NCI-H524 (cell line): ENCODE results near the gene AMBP.

Source experiments
- DNase-seq, 2 experiments: peaks; one replicate each; lab custom pipeline; 2025; lab: John Stamatoyannopoulos, UW

The AMBP gene

DNA sequence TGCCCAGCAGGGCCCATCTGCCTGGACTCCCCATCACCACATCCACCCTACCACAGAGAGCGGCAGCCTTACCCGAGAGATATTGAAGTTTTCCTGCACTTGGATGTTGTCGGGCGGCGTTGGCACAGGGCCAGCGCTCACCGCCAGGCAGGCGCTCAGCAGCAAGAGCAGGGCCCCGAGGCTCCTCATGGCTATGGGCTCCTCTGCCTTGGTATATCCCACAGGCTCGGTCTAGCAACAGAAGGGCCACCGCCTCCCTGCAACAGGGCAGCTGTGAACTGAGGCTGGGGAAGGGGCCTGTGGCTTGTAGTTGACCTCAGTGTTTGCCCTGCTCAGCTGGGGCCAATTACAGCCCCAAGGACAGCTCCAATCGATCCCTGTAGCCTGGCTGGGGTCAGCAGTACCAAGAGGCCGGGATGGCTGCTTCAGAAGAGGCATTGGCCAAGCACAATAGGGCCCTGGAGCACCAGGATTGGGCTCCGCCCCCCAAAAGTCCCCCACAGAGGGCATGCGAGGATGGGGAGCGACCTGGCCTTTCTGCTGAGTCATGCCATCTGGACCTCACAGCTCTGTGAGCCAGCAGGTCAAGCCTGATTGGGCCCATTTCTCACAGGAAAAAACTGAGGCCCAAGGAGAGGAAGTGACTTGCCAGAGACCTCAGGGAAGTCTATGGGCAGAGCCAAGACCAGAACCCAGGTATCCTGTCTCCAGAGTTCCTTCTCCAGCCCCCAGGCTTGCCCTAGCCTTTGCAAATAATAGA lies at the start of gene AMBP:
AMBP (minus strand) TSS at position 280 of the 760 bp plus-strand sequence; CDS start at position 189, 91 bp downstream.
- DNase-seq = no peak

DNA sequence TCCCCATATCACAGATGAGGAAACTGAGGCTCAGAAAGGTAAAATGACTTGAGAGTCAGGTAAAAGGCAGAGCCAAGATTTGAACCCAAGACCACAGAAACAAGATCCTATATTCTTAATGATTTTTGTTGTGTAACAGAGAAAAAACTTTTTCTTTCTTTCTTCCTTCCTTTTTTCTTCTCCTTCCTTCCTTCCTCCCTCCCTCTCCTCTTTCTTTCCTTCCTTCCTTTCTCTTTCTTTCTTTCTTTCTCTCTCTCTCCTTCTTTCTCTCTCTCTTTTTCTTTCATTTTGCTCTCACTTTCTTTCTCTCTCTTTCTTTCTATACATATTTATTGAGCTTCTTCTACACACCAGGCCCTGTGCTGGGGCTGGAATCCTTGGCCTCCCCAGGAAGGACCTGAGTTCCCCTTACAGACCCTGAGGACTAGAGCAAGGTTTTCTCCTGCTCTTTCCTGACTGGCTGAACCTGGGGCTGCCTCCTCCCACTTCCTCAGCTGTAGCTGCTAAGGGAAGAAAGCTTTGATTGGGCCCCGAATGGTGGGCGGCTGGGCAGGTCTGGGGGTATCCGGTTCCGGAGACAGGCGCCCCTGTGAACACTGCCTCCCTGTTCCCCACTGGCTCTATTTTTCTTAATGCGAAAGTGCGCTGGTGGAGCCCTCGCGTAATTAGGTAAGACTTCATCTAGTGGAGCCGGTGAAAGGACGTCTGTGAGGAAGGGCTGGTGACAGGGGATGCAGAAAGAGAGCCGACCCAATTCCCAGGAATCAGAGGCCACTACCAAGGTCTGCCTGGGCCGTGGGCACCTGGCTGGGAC lies 48.4 kb upstream of the AMBP start:
- no peak for DNase-seq

DNA sequence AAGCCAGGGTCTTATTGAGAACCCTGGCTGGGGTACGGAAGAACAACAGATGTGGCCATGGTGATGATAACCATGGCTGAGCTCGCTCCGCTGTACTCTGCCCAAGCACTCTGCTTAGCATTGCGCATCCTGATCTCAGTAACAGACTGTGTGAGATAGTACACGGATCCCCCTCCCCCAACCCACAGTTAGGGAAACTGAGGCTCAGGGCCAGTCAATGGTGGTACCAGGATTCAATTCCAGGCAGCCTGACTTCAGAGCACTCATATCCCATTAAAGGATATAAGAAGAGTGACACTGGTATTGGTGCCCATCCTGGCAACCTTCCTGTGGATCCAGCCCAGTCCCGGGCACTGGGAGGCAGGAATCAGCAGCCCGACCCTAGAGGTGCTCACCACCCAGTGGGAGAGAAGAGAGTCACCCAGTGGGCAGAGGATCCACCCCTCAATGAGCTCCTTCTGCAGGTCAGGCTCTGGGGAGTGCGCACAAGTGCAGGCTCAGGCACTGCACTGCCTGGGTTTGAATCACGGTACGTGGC lies 47.4 kb upstream of the AMBP start:
- DNase-seq = no peak

DNA sequence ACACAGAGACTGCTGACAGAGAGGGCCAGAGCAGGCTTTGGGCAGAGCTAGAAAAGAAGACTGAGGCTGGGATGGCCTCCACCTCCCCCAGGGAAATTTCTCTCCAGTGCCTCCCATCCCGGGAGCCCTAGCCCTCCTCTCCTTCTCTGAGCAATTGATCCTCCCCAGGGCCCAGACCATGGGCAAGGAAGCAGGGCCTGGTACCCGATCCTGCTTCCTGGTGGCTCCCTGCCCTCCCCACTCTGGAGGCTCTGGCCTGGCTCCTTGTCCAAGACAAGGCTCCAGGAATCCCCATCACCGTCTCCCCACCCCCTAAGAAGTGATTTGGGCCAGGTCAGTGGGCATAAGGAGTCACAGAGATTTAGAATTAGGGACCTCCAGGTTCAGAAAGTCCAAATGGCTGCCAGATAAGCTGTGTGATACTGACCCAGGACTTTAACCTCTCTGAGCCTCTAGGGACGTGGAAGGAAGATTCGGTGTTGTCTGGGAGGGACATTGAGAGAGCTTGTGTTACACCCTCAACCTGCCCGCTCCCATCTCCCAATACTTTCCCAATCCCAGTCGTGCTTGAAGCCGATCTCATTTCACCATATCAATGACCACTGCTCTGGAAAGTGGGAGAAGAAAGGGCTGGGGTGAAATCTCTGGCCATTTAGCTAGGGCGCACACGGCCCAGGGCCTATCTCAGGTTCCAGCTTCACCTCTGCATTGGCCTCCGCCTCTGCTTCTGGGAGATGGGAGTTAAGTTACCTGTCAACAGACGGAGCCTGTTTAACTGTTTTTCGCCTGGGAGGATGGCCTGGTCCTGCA lies 46.8 kb upstream of the AMBP start:
- DNase-seq = no peak

DNA sequence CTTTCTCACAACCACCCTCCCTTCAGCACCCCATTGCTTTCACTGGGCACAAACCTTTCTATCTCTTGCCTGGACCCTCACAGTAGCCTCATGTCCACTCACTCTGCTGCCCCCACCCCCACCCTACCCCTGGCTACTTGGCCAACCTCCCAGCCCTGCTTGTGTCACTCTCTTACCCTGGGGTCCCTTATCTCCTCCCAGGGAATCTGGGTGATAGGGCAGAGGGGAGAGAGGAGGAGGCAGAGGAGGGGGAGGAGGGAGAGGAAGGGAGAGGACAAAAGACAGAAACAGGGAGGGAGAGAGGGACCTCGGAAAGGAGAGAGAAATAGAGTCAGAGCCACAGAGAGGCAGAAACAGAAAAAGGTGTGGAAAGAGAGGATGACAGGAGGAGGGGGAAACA lies 46.0 kb upstream of the AMBP start:
- no peak for DNase-seq

DNA sequence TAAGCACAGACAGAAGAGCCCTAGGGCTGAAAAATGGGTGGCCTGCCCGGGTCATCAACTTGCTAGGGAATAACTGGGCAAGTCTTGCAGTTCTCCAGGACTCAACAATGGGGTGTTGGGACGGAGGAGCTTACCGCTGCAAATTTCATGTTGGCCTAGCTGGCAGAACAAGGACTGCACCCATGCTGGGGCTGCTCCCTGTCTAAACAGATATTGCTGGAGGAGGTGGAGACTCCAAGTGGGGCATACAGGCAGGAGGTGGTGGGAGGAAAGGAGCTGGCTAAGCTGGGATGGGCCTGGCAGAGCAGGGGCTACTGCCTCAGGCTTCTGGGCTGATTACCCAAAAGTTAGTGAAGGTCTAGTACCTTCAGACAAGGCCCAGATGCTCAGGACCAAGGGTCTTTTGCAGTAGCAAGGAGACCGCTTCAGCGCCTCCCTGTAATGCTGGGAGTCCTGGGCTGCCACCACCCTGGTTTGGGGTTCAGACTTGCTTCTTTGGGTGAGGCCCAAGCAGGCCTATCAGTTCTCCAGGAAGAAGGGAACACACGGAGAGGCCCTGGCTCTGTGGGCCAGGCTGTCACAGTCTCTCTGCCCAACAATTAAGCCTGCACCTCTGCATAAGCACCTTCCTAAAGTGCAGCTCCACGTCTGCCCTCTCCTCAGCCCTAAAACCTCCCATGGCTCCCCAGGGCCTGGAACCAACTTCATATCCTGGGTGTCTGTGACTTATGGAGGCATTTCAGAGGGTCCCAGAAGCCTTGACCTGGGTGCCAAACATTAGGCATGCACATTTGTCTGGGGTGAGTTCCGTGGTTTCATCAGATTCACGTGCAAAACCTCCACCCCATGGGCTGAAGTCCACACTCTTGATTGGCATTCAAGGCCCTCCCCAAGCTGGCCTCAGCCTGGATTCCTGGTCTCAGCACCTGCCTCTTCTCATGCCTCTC lies 45.2 kb upstream of the AMBP start:
- no peak for DNase-seq

DNA sequence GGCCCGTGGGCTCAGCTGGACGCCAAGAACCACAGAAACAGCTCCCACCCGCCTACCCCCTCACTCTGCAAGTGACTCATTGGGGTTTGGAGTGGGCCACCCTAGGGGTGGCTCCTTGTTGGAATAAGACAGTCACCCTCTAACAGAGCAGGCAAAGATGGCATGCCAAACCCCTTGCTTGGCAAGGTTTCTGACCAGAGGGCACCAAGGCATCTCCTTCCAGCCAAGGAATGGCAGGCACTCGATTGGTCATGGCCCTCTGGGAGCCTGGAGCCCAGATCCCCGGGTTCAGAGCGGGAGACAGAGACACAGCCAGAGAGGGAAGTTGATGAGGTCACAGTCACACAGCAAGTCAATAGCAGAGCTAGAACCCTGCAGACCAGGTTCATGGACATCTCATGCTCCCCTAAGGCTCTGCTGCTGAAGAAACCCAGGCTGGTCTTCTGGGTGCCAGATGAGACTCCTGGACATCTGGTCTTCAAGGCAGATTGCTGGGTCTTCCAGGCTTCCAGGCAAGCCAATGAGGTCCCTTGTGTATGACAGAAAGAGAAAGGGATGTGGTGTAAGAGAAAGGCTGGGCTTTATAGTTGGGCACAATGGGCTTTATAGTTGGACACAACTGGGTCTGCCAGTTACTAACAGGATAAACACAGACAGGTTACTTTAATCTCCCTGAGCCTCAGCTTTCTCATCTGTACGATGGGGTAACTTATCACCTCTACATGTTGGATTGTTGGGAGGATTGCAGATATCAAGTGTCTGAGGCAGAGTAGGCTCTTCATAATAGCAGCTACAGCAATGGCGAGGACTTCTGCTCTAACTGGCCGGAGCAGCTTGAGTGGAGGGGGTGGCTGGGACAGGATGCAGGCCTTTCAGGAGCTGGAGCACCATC lies 44.3 kb upstream of the AMBP start:
- no peak for DNase-seq

DNA sequence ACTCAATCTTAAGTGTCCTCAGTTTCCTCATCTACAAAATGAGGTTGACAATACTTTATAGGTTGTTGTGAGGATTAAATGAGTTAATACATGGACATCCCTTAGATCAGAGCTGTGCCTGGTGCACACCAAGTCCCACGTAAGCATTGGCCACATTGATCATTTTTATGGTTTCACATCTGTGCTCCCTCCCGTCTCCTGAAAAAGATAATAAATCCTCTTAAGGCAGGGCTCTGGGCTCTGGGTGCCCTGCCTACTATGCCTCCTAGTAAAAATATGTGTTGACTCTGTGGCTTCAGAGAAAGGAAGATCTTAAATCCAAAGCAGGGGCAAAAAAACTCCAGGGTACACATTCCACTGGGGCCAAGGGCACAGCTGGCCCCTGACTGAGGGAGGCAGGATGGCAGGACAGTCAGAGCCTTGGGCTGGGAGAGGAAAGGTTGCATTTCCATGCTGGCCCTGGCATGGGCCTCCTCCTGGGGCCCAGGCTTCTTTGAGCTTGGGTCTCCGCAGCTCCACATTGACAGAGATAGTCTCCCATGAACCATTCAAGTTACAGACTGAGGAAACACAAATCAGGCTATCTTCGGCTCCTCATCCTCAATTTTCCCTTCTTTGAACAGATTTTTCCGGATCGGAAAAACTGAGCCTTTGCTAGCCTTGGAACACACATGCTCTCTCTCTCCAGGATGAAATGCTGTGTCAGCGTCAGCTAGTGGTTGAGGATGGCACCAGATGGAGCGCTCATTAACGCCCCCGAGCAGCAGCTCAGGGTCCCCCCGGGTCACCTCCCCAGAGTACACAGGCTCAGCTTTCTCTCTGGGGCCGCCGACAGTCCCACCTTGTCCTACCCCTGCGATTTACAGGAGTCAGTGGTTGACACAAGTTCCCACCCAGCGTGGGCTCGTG lies 43.4 kb upstream of the AMBP start:
- peak; percentile 85 to 93 for DNase-seq

DNA sequence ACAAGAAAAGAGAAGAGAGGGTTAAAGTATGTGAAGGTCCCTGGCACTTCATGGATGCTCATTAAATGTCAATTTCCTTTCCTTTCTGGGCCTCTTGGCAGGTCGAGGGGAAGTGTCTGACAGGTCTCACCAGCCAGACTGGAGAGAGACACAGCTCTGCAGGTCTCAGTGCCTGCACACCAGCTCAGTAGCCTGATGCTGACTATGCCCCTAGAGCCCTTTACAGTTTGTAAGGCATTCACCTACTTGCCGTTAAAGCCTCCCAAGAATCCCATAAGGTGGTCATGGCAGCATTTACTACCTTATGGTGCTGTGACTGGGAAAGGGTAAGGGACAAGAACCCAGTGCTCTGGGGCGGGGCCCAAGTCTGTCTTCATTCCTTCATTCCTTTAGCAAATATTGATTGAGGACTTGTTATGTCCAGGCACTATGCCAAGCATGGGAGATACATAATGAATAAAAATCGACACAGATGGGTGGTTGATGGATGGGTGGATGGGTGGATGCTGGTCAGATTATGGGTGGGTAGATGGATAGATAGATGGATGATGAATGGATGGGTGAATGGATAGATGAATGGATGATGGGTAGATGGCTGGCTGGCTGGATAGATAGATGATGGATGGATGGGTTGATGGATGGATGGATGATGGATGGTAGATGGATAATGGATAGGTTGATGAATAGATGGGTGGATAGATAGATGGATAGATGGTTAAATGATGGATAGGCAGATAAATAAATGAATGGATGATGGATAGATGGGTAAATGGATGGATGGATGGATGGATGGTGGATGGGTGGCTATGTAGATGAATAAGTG lies 42.3 kb upstream of the AMBP start:
- no peak for DNase-seq

DNA sequence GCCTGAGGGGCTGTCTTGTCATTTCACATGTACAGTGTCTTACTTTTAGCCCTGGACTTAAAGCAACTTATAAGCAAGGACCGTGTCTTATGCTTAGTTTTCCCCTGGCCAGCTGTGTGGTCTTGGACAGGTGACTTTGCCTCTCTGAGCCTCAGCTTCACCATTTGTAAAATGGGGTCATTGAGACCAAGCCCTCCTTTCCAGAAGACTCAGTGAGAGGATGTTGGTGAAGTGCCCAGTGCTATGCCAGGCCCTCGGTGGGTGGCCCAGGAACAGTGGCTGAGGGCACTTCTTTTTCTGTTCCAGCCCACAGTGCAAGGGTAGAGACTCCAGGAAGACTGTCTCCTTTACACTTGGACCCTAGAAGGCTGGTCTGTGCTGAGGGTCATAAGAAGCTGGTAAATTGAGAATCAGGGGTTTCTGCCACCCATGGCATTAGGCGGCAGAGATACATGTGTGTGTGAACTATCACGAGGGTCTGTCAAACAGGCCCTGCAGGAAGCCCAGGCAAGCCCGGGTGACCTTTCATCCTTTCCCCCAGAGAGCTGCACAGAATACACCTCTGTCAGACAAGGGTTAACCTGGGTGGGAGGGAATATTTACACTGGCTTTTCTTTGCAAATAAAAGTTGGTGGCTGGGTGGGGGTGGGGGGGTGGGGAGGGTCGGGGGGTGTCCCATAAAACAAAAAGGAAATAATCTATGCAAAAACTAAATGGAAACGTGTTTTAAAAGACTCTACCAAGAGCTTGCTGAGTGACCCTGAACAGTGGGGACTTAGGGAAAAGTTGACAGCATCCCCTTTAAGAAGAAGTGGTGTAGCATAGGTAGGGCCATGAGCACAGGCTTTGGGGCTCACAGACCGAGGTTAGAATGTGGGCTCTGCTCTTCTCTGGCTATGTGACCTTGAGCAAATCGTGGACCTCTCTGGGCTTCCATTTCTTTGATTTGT lies 41.4 kb upstream of the AMBP start:
- no peak for DNase-seq

DNA sequence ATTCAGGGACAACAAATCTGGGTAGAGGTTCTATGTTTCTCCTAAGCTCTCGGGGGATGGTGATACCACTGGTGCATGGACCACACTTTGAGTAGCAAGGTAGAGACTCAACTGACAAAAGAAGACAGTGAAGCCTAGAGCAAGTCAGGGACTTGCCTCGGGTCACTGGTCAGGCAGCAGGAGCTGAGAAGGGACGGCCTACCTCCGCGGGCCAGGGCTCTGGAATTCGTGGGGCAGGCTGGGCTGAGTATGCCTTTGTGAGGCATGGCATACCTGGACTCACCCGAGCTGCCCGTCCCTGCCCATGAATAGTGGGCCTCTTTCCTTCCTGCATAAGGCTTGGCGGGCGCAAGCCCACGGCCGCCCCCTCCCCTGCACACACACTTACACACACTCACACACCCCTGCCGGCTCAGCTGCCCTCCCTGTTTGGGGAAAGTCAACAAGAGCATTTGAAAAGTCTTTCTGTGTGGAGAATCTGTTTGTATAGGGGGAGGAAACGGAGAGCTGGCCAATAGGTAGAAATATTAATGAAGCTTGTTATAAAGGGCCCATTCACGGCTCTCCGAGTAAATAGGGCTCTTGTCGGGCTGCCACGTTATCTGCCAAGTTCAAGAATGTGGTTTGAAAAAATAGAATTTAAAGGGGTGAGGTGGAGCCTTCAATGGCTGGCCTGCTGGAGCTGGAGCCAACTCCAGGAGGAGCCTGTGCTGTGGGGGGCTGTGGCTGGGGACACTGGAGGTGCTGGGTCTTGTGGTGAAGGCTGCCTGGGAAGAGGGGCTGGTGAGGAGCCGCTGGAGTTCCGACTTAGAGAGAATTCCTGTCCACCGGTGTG lies 40.1 kb upstream of the AMBP start:
- DNase-seq = no peak

DNA sequence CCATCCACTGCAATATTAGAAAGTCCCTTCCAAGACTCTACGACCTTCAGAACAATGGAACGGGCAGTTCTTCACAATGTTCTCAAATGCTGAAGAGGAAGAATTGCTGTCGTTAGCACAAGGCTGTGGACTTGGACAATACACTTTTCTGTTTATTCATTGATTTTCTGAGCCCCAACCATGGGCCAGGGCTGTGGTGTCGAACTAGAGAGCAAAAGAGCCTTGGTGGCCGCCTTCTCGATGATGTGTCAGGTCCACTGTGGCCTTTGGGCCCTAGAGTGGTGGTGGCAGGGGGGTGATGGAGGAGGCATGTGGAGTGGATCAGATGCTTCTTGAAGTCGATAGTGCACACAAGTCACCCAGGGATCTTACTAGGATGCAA lies 39.5 kb upstream of the AMBP start:
- DNase-seq = no peak

DNA sequence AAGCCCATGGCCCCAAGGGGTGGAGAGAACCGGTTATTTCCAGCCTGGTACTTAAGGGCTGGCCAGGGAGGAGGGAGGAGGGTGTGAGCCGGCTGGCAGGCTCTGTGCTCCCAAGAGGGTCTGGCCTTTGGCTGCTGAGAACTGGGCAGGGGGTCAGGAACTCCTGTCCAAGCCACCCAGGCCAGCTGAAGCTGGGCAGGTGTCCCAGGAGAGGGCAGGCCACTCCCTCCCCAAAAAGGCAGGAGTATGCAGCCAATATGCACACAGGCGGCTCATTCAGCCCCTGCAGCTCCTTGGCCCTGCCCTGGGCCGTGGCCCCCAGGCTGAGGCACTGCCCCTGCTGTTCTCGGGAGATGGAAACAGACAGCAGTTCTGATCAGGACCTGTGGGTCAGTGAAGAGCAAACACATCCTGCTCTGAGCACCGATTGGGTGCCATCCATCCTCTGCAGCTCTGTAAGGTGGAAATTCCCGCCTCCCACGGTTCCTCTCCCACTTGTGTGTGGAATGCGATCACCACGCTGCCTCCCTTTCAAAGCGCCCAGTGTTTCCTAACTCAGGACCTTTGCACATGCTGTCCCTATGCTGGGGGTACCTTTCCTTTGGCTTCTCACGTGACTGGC lies 38.1 kb upstream of the AMBP start:
- DNase-seq = no peak

DNA sequence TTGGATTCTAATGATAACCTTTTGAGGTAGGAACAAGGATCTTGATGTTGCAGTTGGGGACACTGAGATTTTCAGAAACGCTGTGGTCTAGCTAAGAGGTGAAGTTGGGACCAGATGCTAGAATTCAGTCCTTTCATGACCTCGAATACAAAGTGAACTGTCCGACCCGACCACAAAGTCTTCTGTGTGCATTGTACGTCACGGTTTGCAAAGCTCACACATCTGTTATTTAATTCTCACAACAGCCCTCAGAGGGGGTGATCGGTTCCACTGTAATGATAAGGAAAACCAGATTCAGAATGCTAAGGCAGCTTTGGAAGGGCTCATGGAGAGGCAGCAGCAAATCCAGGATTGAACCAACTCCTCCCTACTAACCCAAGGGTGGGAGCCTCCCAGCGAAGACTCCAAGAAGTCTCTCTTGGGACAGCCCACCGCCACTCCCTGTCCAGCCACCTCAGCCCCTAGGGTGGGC lies 37.6 kb upstream of the AMBP start:
- no peak for DNase-seq

DNA sequence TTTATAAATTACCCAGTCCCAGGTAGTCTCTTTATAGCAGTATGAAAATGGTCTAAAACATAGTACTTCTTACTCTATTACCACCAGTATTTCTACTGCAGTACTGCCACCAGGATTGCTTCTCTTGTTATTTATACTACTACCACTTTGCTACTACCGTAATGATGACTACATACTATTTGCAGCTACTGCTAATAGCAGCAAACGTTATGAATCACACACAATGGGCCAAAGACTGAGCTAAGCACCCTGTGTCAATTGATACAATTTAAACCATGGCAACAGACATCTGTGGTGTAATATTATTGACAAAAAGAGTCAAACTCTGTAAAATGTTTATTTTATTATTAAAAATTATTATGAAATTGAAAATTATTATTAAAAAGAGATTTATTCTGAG lies 36.3 kb upstream of the AMBP start:
- DNase-seq = no peak
